K562 (cell line): ENCODE results near the gene ATOH8. TPM values are rescaled to one million over a fixed set of nuclear protein-coding genes. Genes with fewer than 3 reads are reported as not detected.

Source experiments
- ATAC-seq: fragments of 200-7000 bp; cut with Tn5 transposase; 3 replicates; pipeline ENCODE4 v1.9.1; 2020; ENCODE audit warnings: moderate library complexity
- BruUV-seq: library from RNA; stranded (reverse); fragments of 400-500 nt; replicated peaks from 2 replicates; lab custom pipeline; 2021; lab: Mats Ljungman, UMichigan
- CTCF ChIA-PET: fragments of 300-600 bp; formaldehyde crosslinking; extraction: SDS; loops from one replicate; lab custom pipeline; 2021; ENCODE audit warnings: low intra/inter-chr PET ratio; lab: Yijun Ruan, JAX
- POLR2A ChIA-PET: fragments of 300-600, 350-650 bp; sonication (Branson Sonifier 250); formaldehyde crosslinking; extraction: SDS; loops from one replicate; lab custom pipeline; 2021; ENCODE audit warnings: antibody characterized with exemption, inconsistent platforms; lab: Yijun Ruan, JAX
- DNase-seq, 4 experiments: peaks; one replicate each; pipeline versions ENCODE4 v3.0.0 to v3.0.0-alpha.2; 2011 to 2018; ENCODE audit warnings: low spot score in 3 of 4, mixed read lengths in 3 of 4; ENCODE audit errors: extremely low read depth in 1 of 4
- FAIRE-seq: peaks from 2 replicates; lab custom pipeline; 2011; peaks lifted over from hg19 to GRCh38; lab: Jason Lieb, UNC
- H2AFZ ChIP-seq: 2 replicates; pipeline ENCODE4 v1.6.0; 2011; ENCODE audit warnings: low read depth, low read length, control low read depth, inconsistent platforms
- H3K27ac ChIP-seq: fragments of 200-600 bp; 3 replicates; pipeline ENCODE4 v1.8.0; 2011; ENCODE audit warnings: low read depth, mild to moderate bottlenecking, control low read depth, inconsistent platforms, low read length, moderate library complexity, mixed read lengths; ENCODE audit errors: extremely low read depth
- H3K27me3 ChIP-seq, 2 experiments: fragments of 300-600 bp in 1 of 2; 2 replicates in 1 of 2; 3 replicates in 1 of 2; pipeline versions ENCODE4 v1.6.0 to v1.8.0; 2011; ENCODE audit warnings: inconsistent platforms in 2 of 2, low read length in 2 of 2, mild to moderate bottlenecking in 1 of 2, mixed read lengths in 1 of 2, moderate library complexity in 1 of 2; ENCODE audit not compliant: control insufficient read depth in 2 of 2, insufficient read depth in 2 of 2
- H3K36me3 ChIP-seq: fragments of 300-600 bp; 3 replicates; pipeline ENCODE4 v1.8.0; 2011; ENCODE audit warnings: mild to moderate bottlenecking, low read length, inconsistent platforms; ENCODE audit not compliant: control insufficient read depth, insufficient read depth
- H3K4me1 ChIP-seq, 2 experiments: fragments of 200-600 bp in 1 of 2; replicated peaks in 1 of 2; 2 replicates in 1 of 2; 3 replicates in 1 of 2; pipeline versions ENCODE4 v1.5.1 to v1.8.0; 2011; ENCODE audit warnings: inconsistent platforms in 2 of 2, low read length in 2 of 2, mild to moderate bottlenecking in 1 of 2, mixed read lengths in 1 of 2, moderate library complexity in 1 of 2; ENCODE audit not compliant: control insufficient read depth in 2 of 2, insufficient read depth in 2 of 2
- H3K4me2 ChIP-seq: 2 replicates; pipeline ENCODE4 v1.6.1; 2011; ENCODE audit warnings: low read length, control low read depth, inconsistent platforms, mixed read lengths; ENCODE audit not compliant: insufficient read depth
- H3K4me3 ChIP-seq: fragments of 200-600 bp; sonication (generic), shearing (Covaris generic); 2 replicates; pipeline ENCODE4 v1.5.1; 2016; ENCODE audit warnings: control low read depth, inconsistent platforms
- H3K79me2 ChIP-seq: fragments of 200-600 bp; 3 replicates; pipeline ENCODE4 v1.8.0; 2011; ENCODE audit warnings: low read length, inconsistent platforms; ENCODE audit not compliant: control insufficient read depth, insufficient read depth
- H3K9ac ChIP-seq, 2 experiments: 2 replicates each; pipeline versions ENCODE4 v1.6.0 to v1.6.1; 2011; ENCODE audit warnings: low read depth in 2 of 2, low read length in 2 of 2, control low read depth in 1 of 2, inconsistent platforms in 1 of 2, mild to moderate bottlenecking in 1 of 2, mixed read lengths in 1 of 2; ENCODE audit not compliant: insufficient read depth in 1 of 2
- H3K9me1 ChIP-seq: one replicate; pipeline ENCODE4 v1.6.0; 2011; ENCODE audit warnings: inconsistent platforms, mild to moderate bottlenecking, low read length, moderate library complexity; ENCODE audit not compliant: control insufficient read depth, insufficient read depth
- H3K9me3 ChIP-seq: replicated peaks from 2 replicates; pipeline ENCODE4 v1.5.1; 2011; ENCODE audit warnings: low read depth, low read length, inconsistent platforms; ENCODE audit not compliant: control insufficient read depth, insufficient read depth
- H4K20me1 ChIP-seq: replicated peaks from 2 replicates; pipeline ENCODE4 v1.6.1; 2011; ENCODE audit warnings: low read length, inconsistent platforms, mixed read lengths; ENCODE audit not compliant: control insufficient read depth, insufficient read depth
- ATF2 ChIP-seq: sonication (generic); formaldehyde crosslinking; IDR thresholded peaks from 2 replicates; pipeline ENCODE4 v1.8.1; 2022; ENCODE audit warnings: missing genetic modification reagents
- CBX2 ChIP-seq: fragments of 200-600 bp; sonication (generic); IDR thresholded peaks from one replicate; pipeline ENCODE4 v1.6.1; 2012; ENCODE audit warnings: mild to moderate bottlenecking, low read length, inconsistent platforms; ENCODE audit not compliant: insufficient read depth, poor library complexity, severe bottlenecking
- CCAR2 ChIP-seq: fragments of 200-400 bp; formaldehyde crosslinking; IDR thresholded peaks from 2 replicates; pipeline ENCODE4 v1.6.1; 2017; ENCODE audit warnings: mild to moderate bottlenecking, low read depth, low read length
- EGR1 ChIP-seq: fragments of 450-650 bp; conservative IDR thresholded peaks from 2 replicates; pipeline ENCODE4 v1.6.1; 2017; ENCODE audit warnings: mild to moderate bottlenecking
- GMEB1 ChIP-seq: fragments of 250-450 bp; sonication (Bioruptor Pico); IDR thresholded peaks from 2 replicates; pipeline ENCODE4 v1.4.0; 2020; ENCODE audit warnings: mild to moderate bottlenecking
- HMGXB4 ChIP-seq: sonication (generic); formaldehyde crosslinking; IDR thresholded peaks from 2 replicates; pipeline ENCODE4 v1.8.1; 2023; ENCODE audit warnings: mild to moderate bottlenecking, missing genetic modification reagents
- HNRNPLL ChIP-seq: fragments of 200-400 bp; formaldehyde crosslinking; IDR thresholded peaks from 2 replicates; pipeline ENCODE4 v1.6.1; 2017; ENCODE audit warnings: low read length, low read depth, mild to moderate bottlenecking; ENCODE audit not compliant: poor library complexity, severe bottlenecking
- MLX ChIP-seq, 2 experiments: fragments of 450-650 bp in 1 of 2; sonication (generic) in 1 of 2; formaldehyde crosslinking; conservative IDR thresholded peaks; 2 replicates each; pipeline versions ENCODE4 v1.4.0 to v1.8.1; 2020 to 2022; ENCODE audit warnings: mild to moderate bottlenecking in 1 of 2, missing genetic modification reagents in 1 of 2
- NRF1 ChIP-seq, 2 experiments: fragments of 450-650 bp; IDR thresholded peaks in 1 of 2; conservative IDR thresholded peaks in 1 of 2; 2 replicates each; pipeline ENCODE4 v1.6.1; 2014; ENCODE audit warnings: mild to moderate bottlenecking in 2 of 2
- POLR2AphosphoS5 ChIP-seq: IDR thresholded peaks from 2 replicates; pipeline ENCODE4 v1.6.1; 2011; ENCODE audit warnings: mild to moderate bottlenecking, low read depth, low read length, moderate library complexity; ENCODE audit not compliant: control insufficient read depth, insufficient read depth
- RBM25 ChIP-seq: fragments of 200-400 bp; formaldehyde crosslinking; IDR thresholded peaks from 2 replicates; pipeline ENCODE4 v1.6.1; 2018; ENCODE audit warnings: low read length, low read depth, moderate library complexity; ENCODE audit not compliant: severe bottlenecking
- SAFB2 ChIP-seq: fragments of 200-400 bp; formaldehyde crosslinking; IDR thresholded peaks from 2 replicates; pipeline ENCODE4 v1.6.1; 2018; ENCODE audit warnings: borderline replicate concordance, low read length, low read depth, moderate library complexity; ENCODE audit not compliant: severe bottlenecking
- ZC3H8 ChIP-seq: fragments of 450-650 bp; IDR thresholded peaks from 2 replicates; pipeline ENCODE4 v1.6.1; 2017
- ZNF133 ChIP-seq: fragments of 250-450 bp; sonication (Bioruptor Pico); IDR thresholded peaks from 2 replicates; pipeline ENCODE4 v1.4.0; 2020; ENCODE audit warnings: mild to moderate bottlenecking
- WGBS: fragments of 100-300 bp; shearing (Covaris generic); methylation state at CpG from one replicate; pipeline ENCODE4 v1.1.6; 2016; ENCODE audit warnings: low coverage, mixed read lengths; ENCODE audit not compliant: insufficient coverage; ENCODE audit errors: missing lambda C conversion rate; 5-methylcytosine and 5-hydroxymethylcytosine counted together
- in situ Hi-C: fragments of 300-500 bp; cut with MboI; formaldehyde crosslinking; loops from 4 replicates; pipeline ENCODE4 v1.15.0; 2018; ENCODE audit warnings: inconsistent platforms, mixed read lengths
- intact Hi-C: fragments of 100-400 bp; cut with micrococcal nuclease; formaldehyde crosslinking; loops from 2 replicates; pipeline ENCODE4 v1.14.2; 2022
- polyA plus RNA-seq, 8 experiments: library from polyadenylated mRNA; depleted of rRNA in 4 of 8; stranded (reverse) in 5 of 8; unstranded in 3 of 8; fragments of >200 nt; fragmentation: Nextera tagmentation in 2 of 8; fragmentation: Illumina TruSeq in 1 of 8; extraction: Ambion mirVana in 2 of 8; extraction: Trizol in 1 of 8; gene quantifications; 2 replicates each; pipeline versions ENCODE4 v1.2.1 to v1.2.3, GENCODE V29; 2011 to 2014; ENCODE audit warnings: inconsistent platforms in 1 of 8, missing spikeins in 1 of 8
- total RNA-seq, 7 experiments: library from RNA; depleted of rRNA in 6 of 7; stranded (reverse); fragments of >200 nt in 6 of 7; fragmentation: Illumina TruSeq in 2 of 7; extraction: Trizol in 2 of 7; gene quantifications; 2 replicates each; pipeline versions ENCODE4 v1.2.1 to v1.2.3, GENCODE V29; 2011 to 2021; ENCODE audit warnings: low replicate concordance in 1 of 7

Gene ATOH8
- total and polyA plus RNA-seq, 9 of the 15 experiments (the other 6 are each of a cell fraction or from before 2014, with no cell fraction given): not detected

GRCh38 chr2:85783796-85784195 is 30.0 kb downstream of the ATOH8 start (continued):
- no peak for TF ChIP-seq GMEB1
- TF ChIP-seq ZNF133: no peak
- no peak for TF ChIP-seq CCAR2
- TF ChIP-seq NRF1 (conservative IDR thresholded peaks at IDR 0.05 in 1 of 2, IDR thresholded peaks at IDR 0.05 in 1 of 2): no peak
- no peak for TF ChIP-seq CBX2
- no peak for TF ChIP-seq ATF2 (CRISPR knock-in tag)
- no peak for TF ChIP-seq ZC3H8
- no peak for TF ChIP-seq EGR1

GRCh38 chr2:85784474-85784986 is 30.7 kb downstream of the ATOH8 start:
- Histone ChIP-seq H3K9me3 (no peaks in the 10 kb centered on the region), H3K36me3 (no peaks in the 10 kb centered on the region), H4K20me1 (peaks cover 4% of the 10 kb centered on the region), H3K9ac (no peak overlapping the region), H3K4me3 (no peak overlapping the region), H3K4me1 (peaks cover 0 to 2% of the 10 kb centered on the region in 2 experiments; a peak in 1 of 5 replicates), H3K4me2 (no peak overlapping the region), H3K9me1 (no peaks in the 10 kb centered on the region), H3K27me3 (peaks cover 46 to 75% of the 10 kb centered on the region in 2 experiments; a peak in 4 of 5 replicates), H2AFZ (no peak overlapping the region), H3K27ac (no peak overlapping the region), H3K79me2 (no peaks in the 10 kb centered on the region)
- intact Hi-C loops (no loop called here), in situ Hi-C loops (no loop called here)
- POLR2A ChIA-PET: interaction anchor here (1.0 to 1.2 kb wide), 2 partner anchors 12 to 31 kb away, joined by 3 read pairs; no protein-coding TSS in a partner anchor
- WGBS: 8% methylated on average over 6 of the region's 6 CpGs
- ATAC-seq (no peak), DNase-seq (no peak), FAIRE-seq (no peak)
- no TSS peak for BruUV-seq
- CTCF ChIA-PET: no interaction called here
- peak; percentile 64 for TF ChIP-seq RBM25
- no peak for TF ChIP-seq SAFB2
- no peak for TF ChIP-seq HMGXB4 (CRISPR knock-in tag)
- TF ChIP-seq MLX (CRISPR knock-in tag; conservative IDR thresholded peaks at IDR 0.05): no peak
- no peak for TF ChIP-seq POLR2AphosphoS5
- no peak for TF ChIP-seq HNRNPLL
